Measurements from ENCODE around the gene SDK2.

SDK2 gene

GRCh38 chr17:73650617-73651200 is 6.5 kb upstream of the SDK2 start:
- no peak for DNase-seq

- DNase-seq, result peak; percentile 5
Measured at GRCh38 chr17:73650140-73650539, 5.9 kb upstream of the SDK2 start.

DNA sequence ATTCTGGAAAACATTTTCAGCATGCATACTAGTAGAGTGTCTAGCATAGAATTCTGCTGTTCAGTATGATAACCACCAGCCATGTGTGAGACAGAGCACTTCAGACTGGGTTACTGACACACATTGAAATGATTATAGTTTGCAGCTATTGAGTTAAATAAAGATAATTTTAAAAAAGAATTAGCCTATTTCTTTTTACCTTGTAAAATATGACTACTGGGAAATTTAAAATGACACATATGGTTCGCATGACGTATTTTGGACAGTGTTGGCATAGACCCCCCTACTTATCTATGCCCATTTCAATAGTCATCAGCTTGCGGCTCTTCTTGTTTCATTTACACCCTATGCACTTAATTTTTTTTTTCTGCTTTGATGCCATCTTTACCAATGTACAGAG is 4.7 kb upstream of the SDK2 start:
- no peak for DNase-seq

- no peak for DNase-seq
Measured at GRCh38 chr17:73648543-73648820, 4.2 kb upstream of the SDK2 start.

GRCh38 chr17:73647772-73648542 is 3.7 kb upstream of the SDK2 start:
- DNase-seq, result no peak

GRCh38 chr17:73647301-73647695 is 3.1 kb upstream of the SDK2 start:
- DNase-seq, result no peak

DNA sequence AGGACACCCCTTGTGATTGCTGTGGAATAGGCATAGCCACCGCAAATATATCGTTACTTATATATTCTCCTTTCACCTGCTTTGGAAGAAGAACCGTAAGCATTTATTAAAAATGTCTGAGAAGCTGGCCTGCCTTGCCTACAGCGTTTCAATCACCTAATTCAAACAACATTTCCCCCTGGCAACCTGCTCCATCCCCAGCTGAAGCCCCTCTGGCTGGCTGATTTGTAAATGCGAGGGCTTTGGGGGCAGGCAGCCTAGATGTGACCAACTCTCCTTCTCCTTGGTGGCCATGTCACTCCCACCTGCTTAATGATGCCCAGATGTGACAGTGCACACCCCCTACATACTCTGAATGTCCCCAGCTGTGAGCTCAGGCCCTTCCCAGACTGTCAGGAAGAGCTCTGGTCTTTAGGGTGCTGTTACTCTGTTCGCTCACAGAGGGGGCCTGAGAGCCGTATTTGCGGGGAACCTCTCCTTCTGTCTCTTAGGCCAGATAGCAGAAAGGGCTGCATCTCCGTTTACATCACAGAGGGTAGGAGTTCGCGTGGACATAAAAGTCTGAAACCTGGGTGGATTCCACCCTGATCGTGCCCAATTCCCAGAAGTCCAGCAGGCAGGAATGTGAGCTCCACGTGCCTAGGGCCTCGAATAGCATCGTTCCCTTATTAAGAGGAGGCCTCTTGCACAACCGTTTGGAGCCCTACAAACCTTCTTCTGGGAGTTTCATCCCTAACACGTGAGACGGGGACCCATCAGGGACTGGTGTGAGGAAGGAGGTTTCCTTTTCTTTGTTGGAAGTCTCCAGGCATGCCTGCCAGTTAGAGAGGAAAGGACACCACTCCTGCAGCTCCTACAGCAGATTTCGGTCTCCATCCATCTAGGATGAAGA is 2.4 kb upstream of the SDK2 start:
- no peak for DNase-seq

DNA sequence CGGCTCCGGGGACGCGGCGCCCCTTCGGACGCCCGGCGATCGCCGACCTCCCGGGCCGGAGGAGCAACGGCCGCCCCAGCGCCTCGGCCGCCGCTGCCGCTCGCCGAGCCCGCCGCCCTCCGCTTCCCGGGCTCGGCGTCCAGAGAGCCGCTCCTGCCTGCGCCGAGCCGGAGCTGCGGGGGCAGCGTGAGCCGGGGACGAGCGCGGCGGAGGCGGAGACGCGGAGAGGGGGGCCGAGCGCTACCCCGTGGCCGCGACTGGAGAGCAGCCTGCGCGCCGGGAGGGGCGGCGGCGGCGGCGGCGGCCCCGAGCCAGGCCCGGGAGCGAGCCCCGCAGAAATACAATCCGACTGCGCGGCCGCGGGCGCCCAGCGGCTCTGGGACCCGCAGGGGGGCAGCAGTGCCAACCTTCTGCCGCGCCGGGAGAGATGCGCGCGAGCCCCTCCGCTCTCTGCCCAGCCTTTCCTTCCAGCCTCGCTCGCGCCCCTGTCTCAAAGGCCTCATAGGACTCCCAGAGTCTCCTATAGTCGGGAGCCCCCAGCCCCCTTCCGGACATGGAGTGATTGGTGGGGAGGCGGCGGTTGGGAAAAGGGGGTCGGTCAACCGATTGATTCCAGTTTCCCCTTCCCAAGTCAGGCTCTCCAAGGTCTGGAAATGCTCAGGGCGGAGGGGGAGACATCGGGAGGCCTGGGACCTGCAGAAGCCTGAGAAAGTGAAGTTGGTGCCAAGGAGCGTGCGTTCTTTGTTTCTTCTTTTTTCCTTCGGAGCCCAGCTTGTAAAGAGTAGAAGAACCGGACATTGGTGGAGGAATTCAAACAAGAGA is 1.0 kb upstream of the SDK2 start:
- peak; percentile 76 for DNase-seq

GRCh38 chr17:73643852-73644144 is 447 bp downstream of the SDK2 start:
- DNase-seq, result no peak

DNA sequence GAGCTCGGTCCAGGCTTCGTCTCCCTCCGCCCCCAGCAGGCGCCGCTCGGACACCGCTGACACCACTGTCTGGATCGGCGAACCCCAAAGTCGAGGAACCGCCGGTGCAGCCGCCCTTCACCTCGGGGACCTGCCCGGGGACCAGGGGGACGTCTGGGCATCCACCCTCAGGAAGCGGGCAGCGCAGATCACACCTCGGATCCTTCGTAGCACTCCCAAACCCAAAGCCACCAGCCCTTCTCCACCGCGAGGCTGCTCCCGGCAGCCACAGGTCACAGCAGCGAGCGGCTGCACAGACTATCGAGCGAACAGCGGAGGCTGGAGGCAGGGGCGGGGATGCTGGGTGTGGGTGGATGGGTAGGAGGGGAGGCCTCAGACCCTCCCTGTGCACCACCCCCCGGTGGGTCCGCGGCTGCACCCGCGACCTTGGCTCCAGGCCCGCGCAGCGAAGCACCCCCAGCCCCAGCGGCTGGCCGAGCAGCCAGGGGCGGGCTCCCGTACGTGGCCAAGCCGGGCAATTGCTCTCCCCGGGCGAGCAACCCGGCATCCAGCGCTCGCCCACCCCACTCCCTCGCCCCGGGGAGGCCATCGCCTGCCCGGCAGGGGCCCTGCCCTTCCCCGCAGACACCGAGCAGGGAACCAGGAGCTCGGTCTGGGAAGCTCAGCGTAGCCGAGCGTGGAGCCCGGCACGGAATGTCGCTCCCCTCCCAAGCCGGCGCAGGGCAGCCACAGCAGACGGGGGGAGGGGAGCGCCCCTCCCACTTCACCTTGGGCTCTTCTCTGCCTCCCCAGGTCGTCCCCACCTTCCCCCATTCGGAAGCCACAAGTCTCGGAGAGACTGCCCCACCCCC is 1.0 kb downstream of the SDK2 start:
- DNase-seq, result peak; percentile 15

- no peak for DNase-seq
Measured at GRCh38 chr17:73642659-73643000, 1.6 kb downstream of the SDK2 start.

DNA sequence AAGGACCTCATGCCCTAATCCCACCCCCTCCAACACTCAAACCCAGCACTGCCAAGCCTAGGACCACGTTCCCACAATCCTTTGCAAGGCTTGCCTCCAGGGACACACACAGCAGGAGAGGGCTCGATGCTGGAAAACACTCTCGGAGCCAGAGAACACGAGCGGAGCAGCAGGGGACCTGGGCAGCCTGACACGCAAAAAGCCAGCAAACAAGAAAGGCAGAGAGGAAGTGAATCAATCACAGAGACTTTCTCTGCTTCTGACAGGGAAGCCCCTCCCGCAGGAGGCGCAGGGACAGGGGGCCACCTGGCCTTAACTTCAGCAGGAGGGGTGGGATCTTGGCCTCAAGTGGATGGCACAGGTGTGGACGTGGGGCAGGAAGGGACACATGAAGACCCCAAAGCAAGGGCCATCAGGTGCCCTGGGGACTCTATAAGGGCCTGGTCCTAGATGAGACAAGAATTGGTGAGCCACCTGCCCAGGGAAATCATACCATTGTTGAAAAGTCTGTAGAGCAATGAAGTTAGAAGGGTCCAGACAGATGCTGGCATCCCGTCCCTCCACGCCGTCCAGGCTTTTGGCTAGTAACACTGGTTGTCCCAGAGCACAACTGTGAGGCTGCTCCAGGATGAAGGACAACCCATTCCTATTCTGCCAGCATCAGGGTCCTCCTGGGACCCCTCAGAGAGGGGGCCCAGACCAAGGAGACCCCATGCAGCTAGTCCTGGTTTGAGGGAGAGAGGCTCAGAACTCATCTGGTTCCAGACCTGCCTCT is 2.2 kb downstream of the SDK2 start:
- no peak for DNase-seq

DNA sequence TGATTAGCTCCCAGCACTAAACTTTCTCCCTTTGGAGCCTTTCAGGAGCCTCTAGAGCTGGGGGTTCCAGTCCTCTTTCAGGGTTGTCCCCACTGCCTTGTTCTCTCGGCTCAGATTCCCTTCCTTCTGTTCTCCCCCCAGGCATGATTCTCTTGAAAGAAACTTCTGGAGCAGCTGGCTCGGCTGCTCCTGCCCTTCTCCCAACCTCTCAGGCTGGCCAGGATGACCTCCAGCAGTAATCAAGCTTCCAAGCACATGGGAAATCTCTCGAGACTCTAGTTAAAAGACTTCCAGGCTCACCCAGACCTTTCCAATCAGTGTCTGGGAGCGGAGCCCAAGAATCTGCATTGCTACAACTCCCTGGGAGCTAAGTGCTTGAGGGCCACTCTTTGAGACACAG is 3.6 kb downstream of the SDK2 start:
- DNase-seq, result no peak

GRCh38 chr17:73639932-73640331 is 4.3 kb downstream of the SDK2 start:
- no peak for DNase-seq

- DNase-seq, result no peak
Measured at GRCh38 chr17:73639322-73639721, 4.9 kb downstream of the SDK2 start.

DNA sequence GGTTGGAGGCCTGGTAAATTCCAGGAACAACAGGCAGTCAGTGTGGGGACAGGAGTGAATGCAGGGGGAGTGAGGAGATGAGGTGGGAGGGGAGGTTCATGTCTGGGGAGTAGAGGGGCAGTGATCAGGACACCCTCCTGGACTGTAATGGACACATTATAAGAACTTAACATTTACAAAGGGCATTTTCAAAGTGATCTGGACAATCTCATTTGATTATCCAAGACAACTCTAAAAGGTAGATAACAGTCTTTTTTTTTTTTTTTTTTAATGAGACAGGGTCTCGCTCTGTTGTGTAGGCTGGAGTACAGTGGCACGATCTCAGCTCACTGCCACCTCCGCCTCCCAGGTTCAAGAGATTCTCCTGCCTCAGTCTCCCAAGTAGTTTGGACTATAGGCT is 5.7 kb downstream of the SDK2 start:
- DNase-seq, result no peak

DNA sequence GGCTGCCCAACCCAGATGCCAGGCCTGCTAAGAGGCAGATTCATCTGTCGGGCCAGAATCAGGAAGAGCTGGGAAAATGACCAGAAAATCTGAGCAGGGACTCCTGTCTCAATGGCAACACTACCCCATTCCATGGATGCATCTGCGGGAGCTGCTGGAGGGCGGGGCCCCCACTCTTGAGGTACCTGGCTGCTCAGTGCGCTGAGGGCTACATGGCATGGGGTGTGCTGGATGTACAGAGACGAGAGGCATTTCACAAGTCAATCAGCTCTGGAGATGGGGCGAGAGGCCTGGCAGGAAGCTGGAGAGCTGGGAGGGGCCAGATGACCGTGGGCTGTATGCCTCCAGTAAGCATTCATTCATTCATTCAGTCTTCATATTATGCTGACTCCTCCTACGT is 6.4 kb downstream of the SDK2 start:
- no peak for DNase-seq

DNA sequence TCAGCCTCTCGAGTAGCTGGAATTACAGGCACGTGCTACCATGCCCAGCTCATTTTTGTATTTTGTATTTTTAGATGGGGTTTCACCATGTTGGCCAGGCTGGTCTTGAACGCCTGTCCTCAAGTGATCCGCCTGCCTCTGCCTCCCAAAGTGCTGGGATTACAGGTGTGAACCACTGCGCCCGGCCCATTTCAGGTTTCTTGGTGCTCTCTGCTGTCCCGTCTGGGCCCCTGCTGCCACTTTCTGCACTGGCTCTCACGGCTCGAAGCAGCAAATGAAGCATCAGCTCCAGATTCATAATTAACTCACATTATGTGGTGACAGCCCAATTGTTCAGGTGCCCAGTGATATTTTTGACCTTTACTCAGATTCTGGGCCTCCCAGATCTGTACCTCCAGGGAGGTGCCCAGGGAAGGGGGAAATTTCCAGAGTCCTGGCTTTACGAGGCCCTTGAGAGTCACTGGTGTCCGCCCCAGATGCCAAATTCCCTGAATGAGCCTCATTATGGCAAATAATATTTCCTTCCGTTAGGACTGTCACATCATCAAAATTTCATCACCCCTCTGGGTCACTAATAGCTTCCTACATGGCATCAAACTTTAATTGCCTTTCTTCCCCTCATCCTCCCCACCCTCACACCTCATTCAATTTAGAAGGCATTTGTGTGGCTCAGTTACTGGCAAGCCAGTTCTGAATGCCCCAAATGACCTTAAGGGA is 9.0 kb downstream of the SDK2 start:
- DNase-seq, result no peak

DNA sequence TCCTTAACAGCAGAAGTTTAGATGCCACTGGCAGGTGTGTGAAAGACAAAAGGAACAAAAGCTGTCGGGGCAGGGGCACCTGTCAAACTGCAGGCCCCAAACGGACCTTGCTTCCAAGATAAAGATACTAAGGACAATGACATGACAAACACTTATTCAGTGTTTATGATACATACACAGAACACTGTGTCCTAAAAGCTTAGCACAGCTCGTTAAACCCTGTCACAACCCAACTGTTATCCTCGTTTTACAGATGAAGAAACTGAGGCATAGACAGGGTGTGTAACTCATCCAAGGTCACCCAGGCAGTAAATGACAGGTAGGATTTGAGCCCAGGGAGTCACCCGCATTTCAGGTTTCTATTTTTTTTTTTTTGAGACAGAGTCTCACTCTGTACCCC is 9.6 kb downstream of the SDK2 start:
- no peak for DNase-seq

DNA sequence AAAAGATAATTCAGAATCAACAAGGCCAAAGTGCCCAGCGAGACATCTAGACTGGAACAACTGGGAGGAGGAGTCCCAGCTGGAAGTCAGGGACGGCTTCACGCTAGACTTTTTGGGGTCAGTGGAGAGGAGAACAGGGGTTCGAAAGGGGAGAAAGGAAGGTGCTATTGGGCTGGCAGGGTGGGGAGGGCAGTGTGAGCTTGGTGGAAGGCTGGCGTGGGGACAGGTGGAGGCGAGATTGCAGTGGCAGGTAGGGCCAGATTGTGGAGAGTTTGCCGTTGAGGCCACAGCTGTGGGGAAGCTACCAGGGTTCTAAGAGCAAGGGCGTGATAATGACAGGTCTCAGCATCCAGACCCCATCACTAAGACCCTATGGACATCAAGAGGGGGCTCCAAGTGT is 10.5 kb downstream of the SDK2 start:
- no peak for DNase-seq

DNA sequence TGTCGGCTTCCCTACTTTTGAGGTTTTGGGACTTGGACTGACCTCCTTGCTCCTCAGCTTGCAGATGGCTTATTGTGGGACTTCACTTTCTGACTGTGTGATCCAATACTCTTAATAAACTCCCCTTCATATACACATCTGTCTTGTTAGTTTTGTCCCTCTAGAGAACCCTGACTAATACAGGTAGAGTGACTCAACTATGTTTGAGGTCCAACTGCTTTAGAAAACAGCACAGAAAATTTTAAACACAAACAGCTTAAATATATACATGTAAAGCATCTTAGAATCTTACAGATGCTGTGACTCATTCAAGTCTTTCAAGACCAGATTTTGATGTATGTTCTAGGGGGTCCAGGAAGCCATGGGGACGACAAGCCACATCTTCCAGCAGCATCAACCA is 11.7 kb downstream of the SDK2 start:
- DNase-seq, result no peak

Data from midbrain (tissue), 1 donor.